Measurements from ENCODE around the gene CHCHD3. TPM values are rescaled to one million over a fixed set of nuclear protein-coding genes. Genes with fewer than 3 reads are reported as not detected.
"Not testable (repeated sequence)": the region's sequence is repeated elsewhere in the genome, so short reads cannot be mapped to it uniquely, and the experiment has no call there.

Gene CHCHD3
- total RNA-seq, 3 donors from 2014 or later, result 80.7 to 101 (median 92.0) TPM

GRCh38 chr7:132991615-132992587 is 90.0 kb downstream of the CHCHD3 start:
- Mint-ChIP-seq H3K4me3 (no peak overlapping the region), H3K36me3 (ENCODE audit: insufficient read depth) (peaks cover 25% of the 10 kb centered on the region), H3K9me3 (peaks cover 5% of the 10 kb centered on the region), H3K4me1 (ENCODE audit: low read depth) (peaks cover 11% of the 10 kb centered on the region), H3K27me3 (ENCODE audit: low read depth) (no peaks in the 10 kb centered on the region)
- no peak for DNase-seq
- no peak for ATAC-seq

GRCh38 chr7:132988117-132988516 is 93.8 kb downstream of the CHCHD3 start:
- peaks cover 5% of the 10 kb centered on the region for H3K9me3 Mint-ChIP-seq
- no peaks in the 10 kb centered on the region for H3K27me3 Mint-ChIP-seq (ENCODE audit: low read depth)
- no peak for ATAC-seq
- peaks cover 24% of the 10 kb centered on the region for H3K36me3 Mint-ChIP-seq (ENCODE audit: insufficient read depth)
- H3K4me1 Mint-ChIP-seq (ENCODE audit: low read depth), result peaks cover 1% of the 10 kb centered on the region
- no peak overlapping the region for H3K4me3 Mint-ChIP-seq
- no peak for DNase-seq

GRCh38 chr7:132980402-132980801 is 101.5 kb downstream of the CHCHD3 start:
- no peaks in the 10 kb centered on the region for H3K9me3 Mint-ChIP-seq

GRCh38 chr7:132979524-132979923 is 102.4 kb downstream of the CHCHD3 start:
- DNase-seq, result no peak
- ATAC-seq, result no peak
- Mint-ChIP-seq H3K36me3 (ENCODE audit: insufficient read depth) (peaks cover 10% of the 10 kb centered on the region), H3K4me3 (no peak overlapping the region), H3K27me3 (ENCODE audit: low read depth) (no peaks in the 10 kb centered on the region), H3K4me1 (ENCODE audit: low read depth) (peaks cover 8% of the 10 kb centered on the region), H3K9me3 (no peaks in the 10 kb centered on the region)

More at GRCh38 chr7:132980402-132980801, 101.5 kb downstream of the CHCHD3 start:
- DNase-seq (no peak), ATAC-seq (no peak)
- Mint-ChIP-seq H3K4me3 (no peak overlapping the region), H3K27me3 (ENCODE audit: low read depth) (no peaks in the 10 kb centered on the region), H3K36me3 (ENCODE audit: insufficient read depth) (peaks cover 3% of the 10 kb centered on the region), H3K4me1 (ENCODE audit: low read depth) (peaks cover 8% of the 10 kb centered on the region)

- Mint-ChIP-seq H3K36me3 (ENCODE audit: insufficient read depth) (peaks cover 28% of the 10 kb centered on the region), H3K4me3 (no peak overlapping the region), H3K27me3 (ENCODE audit: low read depth) (no peaks in the 10 kb centered on the region), H3K9me3 (no peaks in the 10 kb centered on the region), H3K4me1 (ENCODE audit: low read depth) (peaks cover 8% of the 10 kb centered on the region)
- ATAC-seq, result no peak
- no peak for DNase-seq
Measured at GRCh38 chr7:132977234-132977633, 104.7 kb downstream of the CHCHD3 start.

- peaks cover 37% of the 10 kb centered on the region for H3K36me3 Mint-ChIP-seq (ENCODE audit: insufficient read depth)
- ATAC-seq, result no peak
Measured at GRCh38 chr7:132972745-132973144, 109.1 kb downstream of the CHCHD3 start.

GRCh38 chr7:132970257-132970656 is 111.6 kb downstream of the CHCHD3 start:
- no peaks in the 10 kb centered on the region for H3K4me1 Mint-ChIP-seq (ENCODE audit: low read depth)
- no peak overlapping the region for H3K4me3 Mint-ChIP-seq
- no peaks in the 10 kb centered on the region for H3K9me3 Mint-ChIP-seq
- ATAC-seq (no peak), DNase-seq (no peak)
- no peaks in the 10 kb centered on the region for H3K27me3 Mint-ChIP-seq (ENCODE audit: low read depth)
- H3K36me3 Mint-ChIP-seq (ENCODE audit: insufficient read depth), result peaks cover 35% of the 10 kb centered on the region

More at GRCh38 chr7:132972745-132973144, 109.1 kb downstream of the CHCHD3 start:
- no peak for DNase-seq
- Mint-ChIP-seq H3K9me3 (no peaks in the 10 kb centered on the region), H3K4me1 (ENCODE audit: low read depth) (no peaks in the 10 kb centered on the region), H3K4me3 (no peak overlapping the region), H3K27me3 (ENCODE audit: low read depth) (no peaks in the 10 kb centered on the region)

GRCh38 chr7:132969520-132969919 is 112.4 kb downstream of the CHCHD3 start:
- Mint-ChIP-seq H3K27me3 (ENCODE audit: low read depth) (no peaks in the 10 kb centered on the region), H3K9me3 (no peaks in the 10 kb centered on the region), H3K36me3 (ENCODE audit: insufficient read depth) (peaks cover 29% of the 10 kb centered on the region), H3K4me1 (ENCODE audit: low read depth) (no peaks in the 10 kb centered on the region), H3K4me3 (no peak overlapping the region)
- DNase-seq, result no peak
- ATAC-seq, result no peak

GRCh38 chr7:132967470-132967848 is 114.4 kb downstream of the CHCHD3 start:
- peaks cover 12% of the 10 kb centered on the region for H3K36me3 Mint-ChIP-seq (ENCODE audit: insufficient read depth)
- H3K27me3 Mint-ChIP-seq (ENCODE audit: low read depth); ATAC-seq; H3K4me1 Mint-ChIP-seq (ENCODE audit: low read depth); DNase-seq; H3K9me3 Mint-ChIP-seq; H3K4me3 Mint-ChIP-seq: not testable (repeated sequence)

- Mint-ChIP-seq H3K36me3 (ENCODE audit: insufficient read depth) (peaks cover 11% of the 10 kb centered on the region), H3K4me1 (ENCODE audit: low read depth) (no peaks in the 10 kb centered on the region), H3K27me3 (ENCODE audit: low read depth) (no peaks in the 10 kb centered on the region), H3K4me3 (no peak overlapping the region), H3K9me3 (no peaks in the 10 kb centered on the region)
- no peak for DNase-seq
- ATAC-seq, result no peak
Measured at GRCh38 chr7:132966754-132967469, 115.0 kb downstream of the CHCHD3 start.

GRCh38 chr7:132965951-132966350 is 115.9 kb downstream of the CHCHD3 start:
- Mint-ChIP-seq H3K4me1 (ENCODE audit: low read depth) (no peaks in the 10 kb centered on the region), H3K27me3 (ENCODE audit: low read depth) (no peaks in the 10 kb centered on the region), H3K4me3 (no peak overlapping the region), H3K9me3 (no peaks in the 10 kb centered on the region), H3K36me3 (ENCODE audit: insufficient read depth) (peaks cover 12% of the 10 kb centered on the region)
- no peak for DNase-seq
- ATAC-seq, result no peak

- H3K4me1 Mint-ChIP-seq (ENCODE audit: low read depth), result no peaks in the 10 kb centered on the region
- H3K27me3 Mint-ChIP-seq (ENCODE audit: low read depth), result no peaks in the 10 kb centered on the region
- ATAC-seq, result no peak
- H3K9me3 Mint-ChIP-seq, result no peaks in the 10 kb centered on the region
- H3K36me3 Mint-ChIP-seq (ENCODE audit: insufficient read depth), result peaks cover 11% of the 10 kb centered on the region
- DNase-seq, result no peak
- H3K4me3 Mint-ChIP-seq, result no peak overlapping the region
Measured at GRCh38 chr7:132964876-132965275, 117.0 kb downstream of the CHCHD3 start.

- no peaks in the 10 kb centered on the region for H3K27me3 Mint-ChIP-seq (ENCODE audit: low read depth)
- no peaks in the 10 kb centered on the region for H3K4me1 Mint-ChIP-seq (ENCODE audit: low read depth)
- ATAC-seq (no peak), DNase-seq (no peak)
- peaks cover 12% of the 10 kb centered on the region for H3K36me3 Mint-ChIP-seq (ENCODE audit: insufficient read depth)
- H3K9me3 Mint-ChIP-seq, result no peaks in the 10 kb centered on the region
- no peak overlapping the region for H3K4me3 Mint-ChIP-seq
Measured at GRCh38 chr7:132959891-132960290, 122.0 kb downstream of the CHCHD3 start.

GRCh38 chr7:132956556-132956955 is 125.3 kb downstream of the CHCHD3 start:
- DNase-seq, result no peak
- Mint-ChIP-seq H3K4me3 (no peak overlapping the region), H3K9me3 (no peaks in the 10 kb centered on the region), H3K27me3 (ENCODE audit: low read depth) (no peaks in the 10 kb centered on the region), H3K4me1 (ENCODE audit: low read depth) (no peaks in the 10 kb centered on the region), H3K36me3 (ENCODE audit: insufficient read depth) (peaks cover 13% of the 10 kb centered on the region)
- ATAC-seq, result no peak
